ENCODE measurements around the gene HDAC10.

Gene HDAC10, protein sequence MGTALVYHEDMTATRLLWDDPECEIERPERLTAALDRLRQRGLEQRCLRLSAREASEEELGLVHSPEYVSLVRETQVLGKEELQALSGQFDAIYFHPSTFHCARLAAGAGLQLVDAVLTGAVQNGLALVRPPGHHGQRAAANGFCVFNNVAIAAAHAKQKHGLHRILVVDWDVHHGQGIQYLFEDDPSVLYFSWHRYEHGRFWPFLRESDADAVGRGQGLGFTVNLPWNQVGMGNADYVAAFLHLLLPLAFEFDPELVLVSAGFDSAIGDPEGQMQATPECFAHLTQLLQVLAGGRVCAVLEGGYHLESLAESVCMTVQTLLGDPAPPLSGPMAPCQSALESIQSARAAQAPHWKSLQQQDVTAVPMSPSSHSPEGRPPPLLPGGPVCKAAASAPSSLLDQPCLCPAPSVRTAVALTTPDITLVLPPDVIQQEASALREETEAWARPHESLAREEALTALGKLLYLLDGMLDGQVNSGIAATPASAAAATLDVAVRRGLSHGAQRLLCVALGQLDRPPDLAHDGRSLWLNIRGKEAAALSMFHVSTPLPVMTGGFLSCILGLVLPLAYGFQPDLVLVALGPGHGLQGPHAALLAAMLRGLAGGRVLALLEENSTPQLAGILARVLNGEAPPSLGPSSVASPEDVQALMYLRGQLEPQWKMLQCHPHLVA

DNA sequence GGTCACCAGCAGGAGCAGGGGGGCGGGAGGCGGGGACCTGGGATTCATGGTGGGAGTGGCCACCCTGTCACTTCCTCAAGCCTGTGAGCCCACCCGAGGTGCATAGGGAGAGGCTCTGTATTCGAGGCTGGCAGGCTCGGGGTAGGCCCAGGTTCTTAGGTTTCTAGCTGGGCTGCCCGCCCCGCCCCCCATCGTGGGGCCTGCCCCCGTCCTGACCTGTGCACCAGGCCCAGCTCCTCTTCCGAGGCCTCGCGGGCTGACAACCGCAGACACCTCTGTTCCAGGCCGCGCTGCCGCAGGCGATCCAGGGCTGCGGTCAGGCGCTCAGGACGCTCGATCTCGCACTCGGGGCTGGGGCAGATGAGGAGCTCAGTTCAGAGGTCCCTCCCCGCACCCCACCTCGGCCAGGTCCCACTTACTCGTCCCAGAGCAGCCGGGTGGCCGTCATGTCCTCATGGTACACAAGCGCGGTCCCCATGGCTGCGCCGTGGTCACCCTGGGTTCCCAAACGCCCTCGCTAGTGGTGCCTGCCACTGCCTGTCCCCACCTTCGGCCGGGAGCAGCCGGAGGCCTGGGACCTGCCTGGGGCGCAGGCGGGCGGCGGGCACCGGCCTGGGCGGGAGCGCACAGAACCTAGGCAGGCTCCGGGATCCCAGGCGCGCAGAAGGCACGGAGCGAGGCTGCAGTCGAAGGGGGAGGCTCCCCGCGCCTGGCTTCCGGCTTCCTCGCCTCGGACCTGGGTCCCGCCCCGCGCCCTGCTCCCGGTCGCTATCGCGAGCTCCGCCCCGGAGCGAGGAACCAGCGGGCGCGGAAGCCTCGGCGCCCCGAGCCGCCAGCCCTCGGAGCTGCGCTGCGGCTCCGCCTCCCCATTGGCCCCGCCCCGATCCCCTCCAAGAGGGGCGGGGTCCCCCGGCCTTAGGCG, at the start of gene HDAC10:
Gene HDAC10, minus strand, starts transcription at position 711 of the 922 bp plus-strand sequence. Its CDS starts 233 bp downstream, at position 478.
- DNase-seq, result peak; percentile 75

DNA sequence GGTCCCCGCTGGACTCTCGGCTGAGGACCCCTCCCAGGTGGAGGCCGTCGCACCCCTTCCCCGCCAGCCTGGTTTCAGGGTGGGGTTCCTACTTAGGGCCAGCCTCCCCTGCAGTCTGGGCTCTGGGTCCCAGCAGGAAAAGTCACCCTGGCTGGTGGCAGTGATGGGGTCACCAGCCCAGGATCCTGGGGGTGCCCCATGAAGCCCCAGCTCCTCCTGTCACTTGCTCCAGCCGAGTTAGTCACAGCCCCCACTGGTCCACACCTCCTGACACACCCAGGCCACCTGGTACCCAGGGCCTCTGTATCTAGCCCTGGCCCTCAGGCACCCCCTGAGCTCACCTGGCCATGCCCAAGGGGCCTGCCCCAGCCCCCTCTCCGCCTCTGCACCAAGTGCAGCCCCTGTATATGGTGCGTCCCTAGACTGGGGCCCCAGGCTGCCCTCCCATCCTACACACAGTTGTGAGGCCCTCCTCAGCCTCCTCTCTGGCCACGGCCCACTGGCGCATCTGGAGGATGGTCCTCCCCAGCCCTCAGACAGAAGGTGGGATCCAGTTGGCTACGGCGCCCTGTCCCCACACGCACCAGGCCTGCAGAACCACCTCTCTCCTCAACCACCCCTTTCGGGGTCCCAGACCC, 49.7 kb upstream of the HDAC10 start:
- no peak for DNase-seq

DNA sequence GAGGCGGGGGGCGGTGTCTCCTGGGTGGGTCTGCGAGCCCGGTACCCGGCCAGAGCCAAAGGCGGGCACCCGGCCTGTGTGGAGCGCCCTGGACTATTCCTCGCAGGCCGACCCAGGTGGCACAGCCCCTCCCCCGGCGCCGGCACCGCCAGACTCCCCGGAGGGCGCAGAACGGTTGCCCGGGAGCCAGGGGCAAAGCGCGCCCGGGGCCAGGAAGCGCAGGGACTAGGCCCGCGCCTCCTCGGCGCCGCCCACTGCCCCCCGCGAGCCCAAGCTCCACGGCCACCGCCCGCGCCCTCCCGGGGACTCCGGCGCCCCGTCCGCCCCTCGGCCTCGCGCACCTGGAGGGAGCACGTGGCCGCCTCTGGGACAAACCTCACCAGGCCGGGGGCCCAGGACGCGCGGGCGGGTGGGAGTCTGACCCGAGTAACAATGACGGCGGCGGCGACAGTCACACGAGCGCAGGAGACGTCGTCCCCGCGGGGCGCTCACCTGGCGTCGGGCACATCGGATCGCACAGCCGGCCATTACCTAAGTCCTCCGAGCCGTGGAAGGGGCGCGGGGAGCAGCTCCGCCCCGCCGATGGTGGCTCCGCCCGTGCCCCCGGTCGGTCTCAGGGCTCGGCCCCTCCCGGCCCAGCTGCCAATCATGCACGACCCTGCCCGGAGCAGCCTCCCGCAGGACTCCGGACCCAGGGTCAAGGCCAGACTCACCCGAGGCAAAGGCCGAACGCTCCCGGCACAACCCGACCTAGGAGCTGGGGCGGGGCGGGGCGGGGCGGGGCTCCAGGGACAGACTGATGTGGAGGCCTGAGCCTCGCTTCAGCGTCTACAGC, 48.9 kb upstream of the HDAC10 start:
- DNase-seq, result no peak

DNA sequence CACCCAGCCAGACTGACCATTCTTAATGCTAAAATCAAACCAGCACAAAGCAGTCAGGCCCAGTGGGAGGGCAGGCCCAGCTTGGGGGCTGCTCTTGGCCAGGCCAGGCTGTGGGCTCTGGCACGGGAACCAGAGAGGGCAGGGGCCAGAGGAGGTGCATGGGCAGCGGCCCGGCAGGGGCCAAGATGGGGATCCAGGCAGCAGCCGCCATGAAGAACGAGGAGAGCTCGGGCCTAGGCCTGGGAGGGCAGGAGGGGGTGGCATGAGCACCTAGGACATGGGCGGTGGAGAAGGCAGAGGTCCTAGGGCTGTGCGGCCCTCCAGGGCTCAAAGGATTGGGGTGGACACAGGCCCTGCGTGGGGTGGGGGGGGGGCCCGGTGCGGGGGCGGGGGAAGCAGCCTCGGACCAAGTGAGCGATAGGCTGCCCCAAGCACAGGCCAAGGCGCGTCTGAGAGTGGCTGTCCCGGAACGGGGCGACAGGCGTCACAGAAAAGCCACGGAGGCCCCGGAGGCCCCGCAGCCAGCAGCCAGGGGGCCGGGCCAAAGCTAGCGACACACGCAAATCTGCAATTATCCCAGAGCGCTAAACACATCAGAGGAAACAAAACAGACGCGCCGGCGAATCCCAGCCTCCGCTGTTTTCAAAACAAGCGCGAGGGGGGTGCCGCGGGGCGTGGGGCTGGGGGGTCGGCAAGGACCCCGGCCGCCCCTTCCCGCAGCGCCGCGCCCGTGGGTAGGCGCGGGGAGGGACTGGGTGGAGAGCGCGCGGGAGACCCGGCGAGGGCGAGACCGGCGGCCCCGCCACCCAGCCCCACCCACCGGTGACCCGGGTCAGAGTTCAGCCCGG, 48.1 kb upstream of the HDAC10 start:
- no peak for DNase-seq

DNA sequence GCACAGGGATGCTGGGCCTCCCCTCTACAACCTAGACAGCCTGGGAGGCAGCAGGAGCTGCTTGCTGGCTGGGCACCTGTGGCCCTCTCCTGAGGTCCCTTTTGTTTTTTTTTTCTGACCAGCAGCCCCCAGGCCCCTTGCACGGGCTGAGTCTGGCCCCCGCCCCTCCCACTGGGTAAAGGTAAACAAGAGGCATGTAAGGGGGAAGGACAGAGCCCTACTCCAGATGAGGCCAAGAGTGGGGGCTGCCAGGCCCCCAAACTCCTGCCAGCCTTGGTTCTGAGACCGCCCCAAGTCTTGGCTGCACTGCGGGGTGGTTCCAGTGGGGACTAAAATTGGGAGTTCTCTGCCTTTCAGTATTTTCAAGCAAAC, 47.2 kb upstream of the HDAC10 start:
- no peak for DNase-seq

DNA sequence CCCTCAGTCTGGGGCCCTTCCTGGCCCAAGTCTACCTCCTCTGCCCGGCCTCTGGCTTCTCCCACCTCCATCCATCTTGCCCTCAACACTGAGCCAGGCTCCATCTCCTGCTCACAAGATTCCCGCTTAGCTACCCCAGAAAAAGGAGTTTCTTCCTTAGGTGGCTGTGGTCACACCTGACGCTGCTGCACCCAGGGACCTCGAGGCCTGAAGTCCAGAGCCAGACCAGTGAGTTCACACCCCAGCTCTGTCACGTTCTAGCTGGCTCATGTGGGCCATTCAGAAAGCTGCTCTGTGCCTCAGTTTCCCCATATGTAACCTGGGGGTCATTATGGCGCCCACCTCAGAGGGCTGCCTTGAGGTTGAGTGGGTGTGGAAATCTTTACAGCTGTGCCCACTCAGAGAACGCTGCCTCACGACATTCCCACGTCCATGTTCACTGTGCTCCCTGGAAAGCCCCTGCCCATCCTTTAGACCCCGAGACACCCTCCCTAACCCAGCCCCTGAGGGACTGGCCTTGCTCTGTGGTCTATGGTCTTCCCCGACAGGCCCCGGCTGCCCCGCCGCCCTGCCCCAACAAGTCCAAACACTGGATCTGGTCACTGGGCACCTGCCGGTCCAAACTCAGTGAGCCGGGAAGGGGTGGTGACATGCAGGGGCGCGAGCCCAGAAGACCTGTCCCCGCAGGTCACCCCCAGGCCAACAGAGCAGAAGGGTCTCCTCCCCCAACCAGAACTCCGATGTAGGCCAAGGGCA, 46.6 kb upstream of the HDAC10 start:
- DNase-seq, result no peak

DNA sequence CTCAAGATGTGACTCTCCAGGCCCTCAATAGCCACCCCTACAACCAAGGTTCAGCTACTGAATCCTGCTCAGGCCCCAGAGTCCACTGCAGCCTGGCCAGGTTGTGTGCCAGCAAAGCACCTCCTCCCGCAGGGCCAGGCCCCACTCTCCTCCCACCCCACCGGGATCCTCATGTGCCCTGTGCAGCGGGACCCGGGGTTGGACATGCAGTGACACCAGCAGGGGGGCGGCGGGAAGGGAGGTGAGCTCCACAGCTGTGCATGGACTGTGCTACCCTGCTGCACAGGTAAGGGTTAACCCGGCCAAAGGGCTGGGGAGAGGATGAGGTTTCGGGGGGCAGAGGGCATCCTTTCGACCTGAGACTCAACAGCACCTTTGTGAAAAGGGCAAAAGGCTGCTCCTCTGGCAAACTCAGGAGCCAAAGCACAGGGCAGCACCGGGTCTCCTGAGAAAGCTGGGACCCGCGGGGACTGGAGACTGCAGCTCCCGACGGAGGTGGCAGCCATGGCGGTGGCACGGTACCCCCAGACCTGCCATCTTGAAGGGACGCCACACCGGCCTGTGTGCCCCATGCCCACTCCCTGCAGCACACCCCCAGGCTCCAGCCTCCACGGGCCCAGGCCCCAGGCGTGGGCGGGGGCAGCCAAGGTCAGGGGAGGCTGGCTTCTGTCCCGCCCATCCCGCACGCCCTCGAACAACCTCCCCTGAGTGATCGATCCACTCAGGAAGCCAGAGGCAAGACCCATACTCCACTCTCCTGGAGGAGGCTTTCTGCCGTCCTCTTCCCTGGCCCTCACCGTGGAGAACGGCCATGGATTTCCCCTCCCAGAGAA, 45.8 kb upstream of the HDAC10 start:
- DNase-seq, result no peak

DNA sequence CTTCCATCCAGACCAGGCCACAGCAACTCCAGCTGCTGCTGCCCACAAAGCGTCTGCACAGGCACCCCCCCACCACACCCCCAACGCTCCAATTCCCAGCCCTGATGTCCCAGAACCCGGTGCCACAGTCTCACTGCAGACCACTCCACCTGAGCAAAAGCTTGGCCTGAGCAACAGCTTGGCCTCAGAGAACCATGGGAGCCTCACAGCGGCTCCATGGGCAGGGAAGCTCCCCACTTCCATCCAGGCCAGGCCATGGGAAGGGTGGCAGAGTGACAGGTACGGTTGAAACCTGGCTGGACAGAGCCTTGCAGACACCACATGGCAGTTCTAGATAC, 43.2 kb upstream of the HDAC10 start:
- no peak for DNase-seq

DNA sequence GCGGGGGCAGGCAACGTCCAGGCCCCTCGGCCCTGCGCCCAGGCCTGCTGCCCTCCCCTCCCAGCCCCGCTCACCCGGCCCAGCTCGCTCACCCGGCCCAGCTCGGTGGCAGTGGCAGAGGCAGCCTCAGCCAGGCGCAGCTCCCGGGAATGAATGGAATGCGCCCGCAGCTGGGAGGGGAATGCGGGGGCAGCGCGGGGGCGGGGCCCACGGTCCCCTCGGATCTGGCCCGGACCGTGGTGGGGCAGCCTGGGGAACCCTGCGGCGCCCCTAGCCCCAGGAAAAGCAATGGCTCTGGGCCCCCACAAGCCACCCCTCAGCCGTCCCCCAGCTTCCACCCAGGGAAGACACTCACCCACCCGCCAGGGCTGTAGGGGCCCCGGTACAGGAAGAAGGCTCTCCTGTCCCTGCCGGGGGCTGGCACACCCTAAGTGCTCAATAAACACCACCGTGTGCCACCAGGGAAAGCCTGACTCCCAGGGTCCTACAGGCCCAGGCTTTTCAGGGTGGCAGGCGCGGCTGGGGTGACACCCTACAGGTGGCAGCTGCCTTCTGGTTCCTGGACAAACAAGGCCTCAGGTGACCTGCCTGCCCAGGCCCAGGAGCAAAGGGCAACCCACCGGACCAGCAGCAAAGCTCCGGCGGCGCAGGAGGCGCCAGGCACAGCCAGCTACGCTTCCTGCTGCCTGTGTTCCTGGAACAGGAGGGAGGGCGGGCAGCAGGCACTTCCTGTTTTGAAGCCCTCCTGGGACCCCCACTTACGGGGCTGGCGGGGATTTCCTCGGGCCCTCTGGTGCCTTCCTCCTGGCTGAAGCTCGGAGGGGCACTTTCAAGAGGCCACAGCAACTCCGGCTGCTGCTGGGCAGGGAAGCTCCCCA, 42.6 kb upstream of the HDAC10 start:
- DNase-seq, result no peak

DNA sequence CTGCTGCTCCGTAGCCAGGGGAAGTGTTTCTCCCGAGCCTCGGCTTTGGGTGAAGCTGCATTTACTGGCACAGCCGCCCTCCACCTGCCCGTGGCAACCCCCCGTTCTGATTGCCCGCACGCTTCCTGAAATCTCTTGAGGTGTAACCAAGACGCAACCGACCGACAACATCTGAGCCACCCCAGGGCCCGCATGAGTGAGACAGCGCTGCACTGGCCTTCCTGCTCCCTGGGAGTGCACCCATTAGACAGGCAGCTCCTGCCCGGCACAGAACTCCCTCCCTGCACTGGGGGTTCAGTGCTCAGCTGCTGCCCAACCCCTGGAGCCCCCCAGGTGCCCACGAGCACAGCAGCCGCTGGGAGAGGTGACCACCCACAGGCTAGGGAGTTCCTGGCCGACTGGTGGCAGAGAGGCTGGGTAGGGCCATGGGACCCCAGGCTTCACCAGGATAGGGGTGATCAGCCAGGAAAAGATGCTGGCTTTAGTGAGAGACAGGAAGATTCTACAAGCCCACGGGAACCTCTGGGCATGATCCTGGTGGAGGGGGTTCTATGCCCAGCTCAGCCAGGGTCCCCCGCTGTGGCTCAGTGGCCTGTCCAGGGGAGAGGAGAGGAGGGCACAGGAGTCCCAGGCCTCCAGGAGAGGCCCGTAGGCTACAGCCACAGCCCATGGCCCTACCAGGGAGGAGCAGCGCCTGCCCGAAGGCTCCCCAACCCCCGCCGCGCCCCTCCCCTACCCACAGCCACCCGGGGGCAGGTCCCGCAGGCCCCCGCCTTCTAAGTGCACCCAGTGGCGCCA, 41.8 kb upstream of the HDAC10 start:
- DNase-seq, result no peak

DNA sequence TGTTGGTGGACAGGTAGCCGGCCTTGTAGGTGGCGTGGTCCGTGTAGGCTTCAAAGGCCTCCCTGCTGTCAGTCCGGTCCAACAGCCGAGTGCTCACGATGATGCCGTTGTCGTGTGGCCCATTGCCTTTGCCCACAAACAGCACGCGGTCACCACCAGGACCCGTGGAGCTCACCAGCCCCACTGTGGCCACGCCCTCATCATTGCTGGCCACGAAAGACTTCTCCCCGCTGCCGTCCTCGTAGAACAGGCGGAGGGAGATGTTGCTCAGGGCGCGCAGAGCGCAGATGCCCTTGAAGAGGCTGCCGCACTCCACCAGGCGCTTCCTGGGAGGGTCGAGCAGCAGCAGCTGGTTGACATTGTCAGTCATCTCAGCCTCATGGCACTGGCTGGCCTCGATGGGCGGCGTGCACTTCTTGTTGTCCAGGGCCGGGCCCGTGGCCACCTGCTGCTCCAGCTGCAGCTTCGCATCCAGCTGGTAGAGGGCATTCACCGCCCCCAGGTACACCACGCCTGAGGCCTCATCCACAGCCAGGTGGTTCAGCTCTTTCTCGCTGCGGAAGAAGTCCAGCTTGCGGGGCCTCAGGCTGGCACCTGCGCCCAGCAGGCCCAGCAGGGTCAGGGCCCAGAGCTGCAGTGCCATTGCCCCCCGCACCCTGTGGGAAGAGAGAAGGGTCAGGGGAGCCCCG, 39.0 kb upstream of the HDAC10 start:
- DNase-seq, result no peak

DNA sequence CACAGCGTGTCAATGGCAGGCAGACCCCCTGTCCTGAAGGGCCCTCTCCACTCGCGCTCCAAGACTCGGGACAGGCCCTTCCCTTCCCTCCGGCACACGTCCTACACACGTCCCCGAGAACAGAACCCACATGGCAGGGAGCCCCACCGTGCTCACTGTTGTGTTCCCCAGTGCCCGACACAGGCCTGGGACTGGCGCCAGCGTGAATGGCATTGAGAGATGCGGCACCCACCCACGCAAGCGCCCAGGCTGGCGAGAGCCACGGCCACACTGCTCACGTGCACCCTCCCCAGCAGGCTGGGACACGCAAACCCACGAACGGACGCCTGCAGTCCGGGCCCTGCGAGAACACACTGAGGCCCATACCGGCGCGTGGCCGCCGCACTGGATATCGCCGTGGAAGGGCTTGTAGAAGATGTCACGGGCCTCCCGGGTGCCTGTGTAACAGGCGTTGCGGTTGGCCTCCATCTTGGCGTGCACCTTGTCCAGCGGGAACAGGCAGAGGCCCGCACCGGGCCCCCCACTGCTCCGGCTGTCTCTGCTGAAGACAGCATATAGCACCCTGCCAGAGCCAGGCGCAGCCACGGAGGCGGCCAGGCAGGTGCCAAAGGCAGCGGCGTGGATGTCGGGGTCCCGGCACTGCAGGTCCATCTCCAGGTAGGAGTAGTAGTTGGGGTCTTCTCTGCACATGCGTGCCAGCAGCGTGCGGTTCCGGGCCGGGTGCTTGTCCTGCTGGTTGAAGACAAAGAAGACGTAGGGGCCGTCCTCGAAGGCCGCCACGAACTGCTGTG, 38.3 kb upstream of the HDAC10 start:
- DNase-seq, result no peak

DNA sequence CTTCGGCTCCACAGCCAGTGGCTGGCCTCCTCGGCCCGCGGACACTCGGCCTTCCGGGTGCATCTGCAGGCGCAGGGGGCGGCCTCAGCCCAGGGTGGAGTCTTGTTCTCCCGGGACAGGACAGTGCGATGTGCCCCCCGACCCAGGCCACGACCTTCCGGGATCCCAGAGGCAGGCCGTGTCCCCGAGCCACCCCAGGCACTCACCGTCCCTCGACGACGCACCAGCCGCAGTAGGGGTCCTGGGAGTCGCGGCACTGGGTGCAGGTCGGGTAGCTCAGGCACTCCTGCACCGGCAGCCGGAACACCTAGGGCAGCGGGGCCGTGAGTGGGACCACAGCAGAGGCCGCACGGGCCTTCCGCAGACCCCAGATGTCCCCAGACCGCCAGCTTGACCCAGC, 36.7 kb upstream of the HDAC10 start:
- no peak for DNase-seq

DNA sequence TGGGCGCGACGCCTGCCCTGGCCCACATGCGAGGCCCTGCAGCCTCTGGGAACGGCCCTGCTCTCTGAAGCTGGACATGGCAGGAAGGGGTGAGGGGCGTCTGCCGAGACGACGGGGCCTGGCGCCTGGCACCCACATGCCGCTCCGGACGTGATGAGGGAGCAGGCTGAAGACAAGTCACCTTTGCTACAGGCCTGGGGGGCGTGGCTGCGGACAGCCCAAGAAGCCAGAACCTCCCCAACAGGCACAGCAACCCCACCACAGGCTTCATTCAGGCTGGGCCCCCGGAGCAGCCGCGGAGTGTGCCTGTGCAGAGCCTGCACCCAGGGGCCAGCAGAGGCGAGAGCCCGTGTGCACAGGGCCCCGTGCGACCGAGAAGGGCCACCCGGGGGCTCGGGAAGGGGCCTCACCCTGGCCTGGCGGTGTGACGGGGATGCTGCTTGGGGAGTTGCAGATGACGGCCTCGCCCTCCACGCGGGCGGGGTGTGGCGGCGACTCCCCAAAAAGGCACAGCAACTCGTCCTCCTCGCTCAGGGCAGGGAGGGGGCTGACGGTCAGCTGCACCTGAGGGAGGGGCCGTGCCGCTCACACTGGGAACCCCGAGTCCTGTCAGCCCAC, 35.7 kb upstream of the HDAC10 start:
- DNase-seq, result no peak

DNA sequence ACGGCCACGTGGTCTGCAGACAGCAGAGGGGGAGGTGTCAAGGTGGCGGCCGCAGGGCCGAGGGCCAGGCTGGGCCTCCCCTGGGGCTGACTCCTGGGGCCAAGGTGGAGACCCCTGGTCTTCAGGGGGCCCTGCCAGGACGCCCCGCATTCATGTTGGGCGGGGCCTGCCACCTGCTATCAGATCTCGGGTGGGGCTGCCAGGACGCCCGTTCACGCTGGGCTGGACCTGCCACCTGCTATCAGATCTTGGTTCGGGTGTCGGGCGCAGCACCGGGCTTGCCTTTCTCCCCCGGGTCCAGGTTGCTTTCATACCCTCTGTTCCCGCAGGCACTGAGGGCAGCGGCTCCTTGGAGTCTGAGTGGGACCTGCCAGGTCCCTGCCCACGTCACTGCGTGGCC, 35.2 kb upstream of the HDAC10 start:
- DNase-seq, result no peak

All from stimulated activated naive CD4-positive, alpha-beta T cell treated with Interleukin-2 at 50 U/mL for 16 hours (primary cell).